ENCODE data around the gene TXN2. TPM values are rescaled to one million over a fixed set of nuclear protein-coding genes. Genes with fewer than 3 reads are reported as not detected.

The TXN2 gene
- total and polyA plus RNA-seq, 2 donors, result 10.9 to 98.5 TPM

DNA sequence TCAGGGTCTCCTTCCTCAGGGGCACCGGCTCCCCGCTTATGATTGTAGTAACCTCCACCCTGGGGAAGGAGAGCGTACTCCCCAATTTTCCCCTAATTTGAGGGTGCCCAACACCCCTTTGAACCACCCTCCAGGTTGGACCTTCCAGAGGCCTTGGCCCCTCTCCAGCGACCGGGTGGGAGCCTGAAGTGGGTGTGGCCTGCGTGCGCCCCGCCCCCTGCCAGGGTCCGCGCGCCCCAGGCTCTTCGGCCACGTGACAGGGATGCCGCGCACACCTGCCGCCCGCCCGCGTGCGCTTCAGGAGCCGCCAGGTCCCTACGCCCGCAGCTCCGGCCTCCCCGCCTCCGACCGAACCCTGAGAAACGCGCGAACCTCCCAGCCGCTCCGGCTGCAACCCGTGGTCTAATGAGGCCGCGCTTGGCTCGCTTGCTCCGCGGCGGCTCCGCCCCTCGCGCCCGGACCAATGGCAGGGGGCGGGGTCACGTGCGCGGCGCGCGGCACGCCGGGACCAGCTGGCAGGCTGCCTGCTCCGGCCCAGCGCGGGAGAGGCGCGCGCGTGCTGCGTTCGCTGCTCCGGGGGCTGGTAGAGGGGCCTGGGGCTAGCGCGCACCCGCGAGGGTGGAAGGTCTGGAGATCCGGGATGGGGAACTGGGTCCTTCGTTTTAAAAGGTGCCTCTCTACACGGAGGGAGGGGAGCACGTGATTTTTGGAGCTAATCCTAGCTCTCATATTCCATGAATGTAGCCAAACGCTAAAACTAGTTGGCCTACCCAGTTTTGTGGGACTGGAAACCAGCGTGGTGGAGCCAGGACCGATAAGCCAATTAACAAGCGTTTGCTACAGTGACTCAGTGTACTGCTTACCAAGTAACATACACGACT, 25.4 kb upstream of the TXN2 start, which contains the start of gene FOXRED2:
TSS of gene FOXRED2 (minus strand) at position 404 of the 881 bp plus-strand sequence. CDS start 618 bp downstream, outside the sequence.
- peak; percentile 46 for DNase-seq (ENCODE audit: extremely low spot score)
- peak within 1 kb of the TSS; percentile 62 for H3K4me3 ChIP-seq (ENCODE audit: low read depth, low read length)
- WGBS, result 4% methylated on average over 75 of the region's 75 CpGs
- no peak within 1 kb of the TSS for H3K27ac ChIP-seq (ENCODE audit: low read depth)
- no peaks in the 10 kb centered on the region for H3K36me3 ChIP-seq (ENCODE audit: insufficient read depth)
- no peaks in the 10 kb centered on the region for H3K4me1 ChIP-seq (ENCODE audit: insufficient read depth)

DNA sequence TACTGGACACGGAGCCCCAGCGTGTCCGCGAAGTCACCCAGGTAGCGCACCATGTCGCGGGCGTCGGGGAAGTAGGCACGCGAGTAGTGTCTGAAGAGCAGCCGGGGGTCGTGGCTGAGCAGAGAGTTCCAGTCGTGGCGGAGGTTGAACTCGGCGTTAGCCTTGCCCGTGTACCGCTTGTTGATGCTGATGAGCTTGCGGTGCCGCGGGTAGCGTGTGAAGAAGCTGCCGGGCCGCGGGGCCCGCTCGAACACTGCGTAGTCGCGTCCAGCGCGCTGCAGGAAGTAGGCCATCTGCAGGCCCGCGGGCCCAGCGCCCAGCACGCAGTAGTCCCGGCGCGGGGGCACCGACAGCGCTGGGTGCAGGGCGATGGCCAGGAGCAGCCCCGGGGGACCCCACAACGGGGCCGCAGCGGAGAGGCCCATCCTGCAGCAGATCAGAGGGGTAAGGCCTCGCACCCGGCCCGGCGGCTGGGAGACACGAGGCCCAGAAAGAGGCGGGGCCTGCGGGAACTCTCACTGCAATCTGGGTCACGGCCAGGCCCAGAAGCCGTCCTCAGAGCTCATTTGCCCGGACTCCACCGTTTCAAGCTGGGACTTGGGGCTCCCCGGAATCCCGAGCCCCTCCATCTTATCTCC, 24.7 kb upstream of the TXN2 start:
- Histone ChIP-seq H3K4me1 (ENCODE audit: insufficient read depth) (no peaks in the 10 kb centered on the region), H3K36me3 (ENCODE audit: insufficient read depth) (no peaks in the 10 kb centered on the region), H3K4me3 (ENCODE audit: low read depth, low read length) (peak overlapping the region; percentile 62), H3K27ac (ENCODE audit: low read depth) (no peak overlapping the region)
- WGBS, result 96% methylated on average over 60 of the region's 60 CpGs
- no peak for DNase-seq (ENCODE audit: extremely low spot score)

GRCh38 chr22:36497910-36498665, 16.6 kb upstream of the TXN2 start:
- DNase-seq (ENCODE audit: extremely low spot score), result no peak
- Histone ChIP-seq H3K4me1 (ENCODE audit: insufficient read depth) (no peaks in the 10 kb centered on the region), H3K4me3 (ENCODE audit: low read depth, low read length) (no peak overlapping the region), H3K27ac (ENCODE audit: low read depth) (no peak overlapping the region), H3K36me3 (ENCODE audit: insufficient read depth) (no peaks in the 10 kb centered on the region)
- 91% methylated on average over 30 of the region's 30 CpGs for WGBS

GRCh38 chr22:36493690-36494110, 12.3 kb upstream of the TXN2 start:
- DNase-seq (ENCODE audit: extremely low spot score), result no peak
- no peaks in the 10 kb centered on the region for H3K36me3 ChIP-seq (ENCODE audit: insufficient read depth)
- 81% methylated on average over 16 of the region's 16 CpGs for WGBS
- no peak overlapping the region for H3K4me3 ChIP-seq (ENCODE audit: low read depth, low read length)
- H3K4me1 ChIP-seq (ENCODE audit: insufficient read depth), result no peaks in the 10 kb centered on the region
- H3K27ac ChIP-seq (ENCODE audit: low read depth), result no peak overlapping the region

GRCh38 chr22:36492109-36492508, 10.7 kb upstream of the TXN2 start:
- 83% methylated on average over 5 of the region's 5 CpGs for WGBS
- H3K4me3 ChIP-seq (ENCODE audit: low read depth, low read length), result no peak overlapping the region
- H3K4me1 ChIP-seq (ENCODE audit: insufficient read depth), result no peaks in the 10 kb centered on the region
- DNase-seq (ENCODE audit: extremely low spot score), result no peak
- no peaks in the 10 kb centered on the region for H3K36me3 ChIP-seq (ENCODE audit: insufficient read depth)
- H3K27ac ChIP-seq (ENCODE audit: low read depth), result no peak overlapping the region

DNA sequence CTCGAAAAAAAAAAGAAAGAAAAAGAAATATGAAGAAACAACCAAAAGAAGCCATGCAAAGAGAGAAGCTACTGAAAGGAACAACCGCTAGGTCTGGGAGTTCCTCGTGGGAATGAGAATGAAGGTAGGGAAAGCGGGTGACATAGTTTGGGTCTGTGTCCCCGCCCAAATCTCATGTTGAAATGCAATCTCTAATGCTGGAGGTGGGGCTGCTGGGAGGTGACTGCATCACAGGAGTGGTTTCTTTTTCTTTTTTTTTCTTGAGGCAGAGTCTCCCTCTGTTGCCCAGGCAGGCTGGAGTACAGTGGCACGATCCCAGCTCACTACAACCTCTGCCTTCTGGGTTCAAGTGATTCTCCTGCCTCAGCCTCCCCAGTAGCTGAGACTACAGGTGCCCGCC, 9.7 kb upstream of the TXN2 start:
- H3K27ac ChIP-seq (ENCODE audit: low read depth), result no peak overlapping the region
- H3K4me1 ChIP-seq (ENCODE audit: insufficient read depth), result no peaks in the 10 kb centered on the region

DNA sequence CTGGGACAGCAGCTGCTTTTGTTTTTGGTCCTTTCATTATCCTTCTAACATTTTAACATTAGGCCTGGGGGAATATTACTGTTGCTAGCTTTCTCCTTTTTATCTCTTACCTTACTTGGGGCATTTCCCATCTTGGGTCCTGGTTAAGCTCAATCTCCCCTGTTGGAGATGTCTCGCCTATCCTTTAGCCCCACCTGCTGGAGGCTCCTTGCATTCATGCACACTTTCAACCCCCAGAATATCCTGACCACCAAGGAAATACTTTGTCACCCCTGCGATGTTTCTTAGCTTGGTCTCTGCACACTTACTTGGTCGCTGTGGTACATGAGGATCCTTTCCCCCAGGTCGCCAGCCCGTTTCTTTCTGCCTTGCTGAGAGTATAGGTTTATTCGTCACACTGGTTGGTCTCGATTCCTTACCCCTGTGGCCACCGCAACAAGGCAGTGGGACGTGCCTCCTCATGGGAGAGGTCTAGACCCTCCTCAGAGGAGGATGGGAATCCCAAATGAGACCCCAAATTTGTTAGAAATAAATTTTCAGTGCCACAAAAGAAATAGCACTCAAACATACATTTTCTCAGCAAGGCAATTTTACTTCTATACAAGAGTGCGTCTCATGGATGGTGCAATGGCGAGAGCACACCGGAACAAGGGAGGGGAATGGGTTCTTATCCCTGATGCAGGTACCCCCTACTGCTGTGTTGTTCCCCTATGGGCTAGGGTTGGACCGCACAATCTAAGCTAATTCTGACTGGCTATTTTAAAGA, 5.4 kb upstream of the TXN2 start:
- no peak overlapping the region for H3K27ac ChIP-seq (ENCODE audit: low read depth)

More for the DNA sequence above, 9.7 kb upstream of the TXN2 start:
- DNase-seq (ENCODE audit: extremely low spot score), result no peak
- no peaks in the 10 kb centered on the region for H3K36me3 ChIP-seq (ENCODE audit: insufficient read depth)
- 95% methylated on average over 7 of the region's 7 CpGs for WGBS
- no peak overlapping the region for H3K4me3 ChIP-seq (ENCODE audit: low read depth, low read length)

DNA sequence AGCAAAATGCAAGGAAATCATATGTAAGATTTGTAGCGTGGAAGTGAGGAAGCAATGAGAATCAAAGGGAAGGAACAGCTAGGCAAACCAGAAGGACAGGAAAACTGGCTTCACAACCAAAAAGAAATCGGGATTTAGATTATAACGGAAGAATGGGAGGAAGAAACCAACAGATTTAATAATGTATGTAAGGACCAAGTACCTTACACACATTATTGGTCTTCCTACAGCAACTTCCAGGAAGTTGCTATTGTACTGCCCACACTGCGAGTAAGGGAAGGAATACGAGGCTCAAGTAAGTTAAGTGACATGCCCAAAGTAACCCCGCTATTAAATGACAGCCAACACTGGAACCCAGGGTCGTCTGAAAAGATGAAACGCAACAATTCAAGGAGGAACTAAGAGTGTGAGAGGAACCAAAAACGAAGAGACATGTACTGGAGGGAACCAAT, 473 bp downstream of the TXN2 start:
- peak; percentile 40 for DNase-seq (ENCODE audit: extremely low spot score)
- H3K4me1 ChIP-seq (ENCODE audit: insufficient read depth), result no peaks in the 10 kb centered on the region
- peak overlapping the region; percentile 48 for H3K4me3 ChIP-seq (ENCODE audit: low read depth, low read length)
- H3K27ac ChIP-seq (ENCODE audit: low read depth), result peak overlapping the region; percentile 79
- peaks cover 2% of the 10 kb centered on the region for H3K36me3 ChIP-seq (ENCODE audit: insufficient read depth)
- 10% methylated on average over 9 of the region's 9 CpGs for WGBS

More for the DNA sequence above, 5.4 kb upstream of the TXN2 start:
- Histone ChIP-seq H3K36me3 (ENCODE audit: insufficient read depth) (no peaks in the 10 kb centered on the region), H3K4me1 (ENCODE audit: insufficient read depth) (no peaks in the 10 kb centered on the region), H3K4me3 (ENCODE audit: low read depth, low read length) (no peak overlapping the region)
- 89% methylated on average over 13 of the region's 13 CpGs for WGBS
- DNase-seq (ENCODE audit: extremely low spot score), result no peak

DNA sequence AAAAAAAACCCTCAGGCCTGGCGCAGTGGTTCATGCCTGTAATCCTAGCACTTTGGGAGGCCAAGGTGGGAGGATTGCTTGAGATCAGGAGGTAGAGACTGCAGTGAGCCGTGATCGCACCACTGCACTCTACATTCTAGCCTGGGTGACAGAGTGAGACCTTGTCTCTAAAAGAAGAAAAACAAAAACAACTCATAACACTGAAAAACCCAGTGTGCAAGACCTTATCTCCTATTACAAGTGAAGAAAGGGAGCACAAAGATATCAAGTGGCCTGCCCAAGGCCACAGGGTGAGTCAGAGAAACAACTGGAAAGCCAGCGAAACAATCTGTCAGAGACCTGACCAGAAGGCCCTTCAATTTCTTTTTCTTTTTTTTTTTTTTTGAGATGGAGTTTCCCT, 2.5 kb downstream of the TXN2 start:
- Histone ChIP-seq H3K4me3 (ENCODE audit: low read depth, low read length) (no peak overlapping the region), H3K4me1 (ENCODE audit: insufficient read depth) (no peaks in the 10 kb centered on the region), H3K36me3 (ENCODE audit: insufficient read depth) (peaks cover 6% of the 10 kb centered on the region), H3K27ac (ENCODE audit: low read depth) (no peak overlapping the region)
- no peak for DNase-seq (ENCODE audit: extremely low spot score)
- 94% methylated on average over 4 of the region's 4 CpGs for WGBS

- H3K4me3 ChIP-seq (ENCODE audit: low read depth, low read length), result no peak overlapping the region
- no peak overlapping the region for H3K27ac ChIP-seq (ENCODE audit: low read depth)
- peaks cover 6% of the 10 kb centered on the region for H3K36me3 ChIP-seq (ENCODE audit: insufficient read depth)
- DNase-seq (ENCODE audit: extremely low spot score), result no peak
- H3K4me1 ChIP-seq (ENCODE audit: insufficient read depth), result no peaks in the 10 kb centered on the region
- WGBS, result 97% methylated on average over 6 of the region's 6 CpGs
Observed at GRCh38 chr22:36475341-36475740, 6.1 kb downstream of the TXN2 start.

- no peak overlapping the region for H3K27ac ChIP-seq (ENCODE audit: low read depth)
- 81% methylated on average over 13 of the region's 13 CpGs for WGBS
- H3K36me3 ChIP-seq (ENCODE audit: insufficient read depth), result peaks cover 6% of the 10 kb centered on the region
Observed at GRCh38 chr22:36472689-36473088, 8.8 kb downstream of the TXN2 start.

DNA sequence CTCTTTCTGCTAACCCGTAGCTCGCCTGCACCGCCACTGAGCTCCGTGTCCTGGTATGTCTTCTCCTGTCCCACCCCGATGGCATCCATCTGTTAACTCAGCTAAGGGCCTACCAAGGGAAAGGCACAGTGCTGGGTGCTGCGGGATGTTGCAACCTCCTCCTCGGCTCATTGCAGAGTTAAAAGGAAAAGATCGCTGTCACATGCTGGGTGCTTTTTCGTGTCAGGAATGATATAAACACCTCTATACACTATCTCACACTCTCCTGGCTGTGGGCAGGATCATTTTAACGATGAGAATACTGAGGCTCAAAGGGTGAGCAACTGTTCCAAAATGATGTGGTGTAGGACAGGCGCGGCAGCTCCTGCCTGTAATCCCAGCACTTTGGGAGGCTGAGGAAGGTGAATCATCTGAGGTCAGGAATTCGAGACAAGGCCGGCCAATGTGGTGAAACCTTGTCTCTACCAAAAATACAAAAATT, 10.1 kb downstream of the TXN2 start:
- 68% methylated on average over 14 of the region's 14 CpGs for WGBS
- no peak overlapping the region for H3K4me3 ChIP-seq (ENCODE audit: low read depth, low read length)
- no peaks in the 10 kb centered on the region for H3K4me1 ChIP-seq (ENCODE audit: insufficient read depth)
- DNase-seq (ENCODE audit: extremely low spot score), result no peak
- peaks cover 6% of the 10 kb centered on the region for H3K36me3 ChIP-seq (ENCODE audit: insufficient read depth)
- no peak overlapping the region for H3K27ac ChIP-seq (ENCODE audit: low read depth)

More at GRCh38 chr22:36472689-36473088, 8.8 kb downstream of the TXN2 start:
- H3K4me1 ChIP-seq (ENCODE audit: insufficient read depth), result no peaks in the 10 kb centered on the region
- no peak for DNase-seq (ENCODE audit: extremely low spot score)
- no peak overlapping the region for H3K4me3 ChIP-seq (ENCODE audit: low read depth, low read length)

DNA sequence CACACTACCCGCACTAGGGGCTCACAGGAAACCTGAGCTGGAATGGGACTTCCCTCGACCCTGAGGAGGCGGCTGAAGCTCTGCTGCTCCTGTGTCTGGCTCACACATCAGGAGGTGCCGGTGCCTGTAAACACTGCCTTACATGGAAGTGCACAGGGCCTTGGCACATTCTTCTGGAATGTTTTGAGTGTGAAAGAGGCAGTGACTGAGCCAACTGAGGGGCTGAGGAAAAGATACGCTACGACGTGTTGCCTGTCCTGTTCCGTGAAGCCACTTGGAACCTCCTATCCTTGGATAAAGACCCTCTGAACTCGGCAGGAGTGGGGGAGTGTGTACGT, 10.5 kb downstream of the TXN2 start:
- WGBS, result 43% methylated on average over 10 of the region's 10 CpGs
- Histone ChIP-seq H3K36me3 (ENCODE audit: insufficient read depth) (peaks cover 4% of the 10 kb centered on the region), H3K27ac (ENCODE audit: low read depth) (peak overlapping the region; percentile 12), H3K4me3 (ENCODE audit: low read depth, low read length) (no peak overlapping the region), H3K4me1 (ENCODE audit: insufficient read depth) (no peaks in the 10 kb centered on the region)
- DNase-seq (ENCODE audit: extremely low spot score), result no peak
